ENCODE results near the gene NUBP1.

The NUBP1 gene

GRCh38 chr16:10808850-10809249 lies 65.2 kb downstream of the NUBP1 start:
- no peak overlapping the region for H3K27ac ChIP-seq

GRCh38 chr16:10809706-10810105 lies 66.1 kb downstream of the NUBP1 start:
- TF ChIP-seq, protein P1, sequence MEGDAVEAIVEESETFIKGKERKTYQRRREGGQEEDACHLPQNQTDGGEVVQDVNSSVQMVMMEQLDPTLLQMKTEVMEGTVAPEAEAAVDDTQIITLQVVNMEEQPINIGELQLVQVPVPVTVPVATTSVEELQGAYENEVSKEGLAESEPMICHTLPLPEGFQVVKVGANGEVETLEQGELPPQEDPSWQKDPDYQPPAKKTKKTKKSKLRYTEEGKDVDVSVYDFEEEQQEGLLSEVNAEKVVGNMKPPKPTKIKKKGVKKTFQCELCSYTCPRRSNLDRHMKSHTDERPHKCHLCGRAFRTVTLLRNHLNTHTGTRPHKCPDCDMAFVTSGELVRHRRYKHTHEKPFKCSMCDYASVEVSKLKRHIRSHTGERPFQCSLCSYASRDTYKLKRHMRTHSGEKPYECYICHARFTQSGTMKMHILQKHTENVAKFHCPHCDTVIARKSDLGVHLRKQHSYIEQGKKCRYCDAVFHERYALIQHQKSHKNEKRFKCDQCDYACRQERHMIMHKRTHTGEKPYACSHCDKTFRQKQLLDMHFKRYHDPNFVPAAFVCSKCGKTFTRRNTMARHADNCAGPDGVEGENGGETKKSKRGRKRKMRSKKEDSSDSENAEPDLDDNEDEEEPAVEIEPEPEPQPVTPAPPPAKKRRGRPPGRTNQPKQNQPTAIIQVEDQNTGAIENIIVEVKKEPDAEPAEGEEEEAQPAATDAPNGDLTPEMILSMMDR (conservative IDR thresholded peaks at IDR 0.05) = no peak
- no peak for TF ChIP-seq ZFX (IDR thresholded peaks at IDR 0.05)
- no peak overlapping the region for H3K27ac ChIP-seq

More at GRCh38 chr16:10808850-10809249, 65.2 kb downstream of the NUBP1 start:
- TF ChIP-seq, protein P1 (conservative IDR thresholded peaks at IDR 0.05) = no peak
- TF ChIP-seq ZFX (IDR thresholded peaks at IDR 0.05) = no peak

DNA sequence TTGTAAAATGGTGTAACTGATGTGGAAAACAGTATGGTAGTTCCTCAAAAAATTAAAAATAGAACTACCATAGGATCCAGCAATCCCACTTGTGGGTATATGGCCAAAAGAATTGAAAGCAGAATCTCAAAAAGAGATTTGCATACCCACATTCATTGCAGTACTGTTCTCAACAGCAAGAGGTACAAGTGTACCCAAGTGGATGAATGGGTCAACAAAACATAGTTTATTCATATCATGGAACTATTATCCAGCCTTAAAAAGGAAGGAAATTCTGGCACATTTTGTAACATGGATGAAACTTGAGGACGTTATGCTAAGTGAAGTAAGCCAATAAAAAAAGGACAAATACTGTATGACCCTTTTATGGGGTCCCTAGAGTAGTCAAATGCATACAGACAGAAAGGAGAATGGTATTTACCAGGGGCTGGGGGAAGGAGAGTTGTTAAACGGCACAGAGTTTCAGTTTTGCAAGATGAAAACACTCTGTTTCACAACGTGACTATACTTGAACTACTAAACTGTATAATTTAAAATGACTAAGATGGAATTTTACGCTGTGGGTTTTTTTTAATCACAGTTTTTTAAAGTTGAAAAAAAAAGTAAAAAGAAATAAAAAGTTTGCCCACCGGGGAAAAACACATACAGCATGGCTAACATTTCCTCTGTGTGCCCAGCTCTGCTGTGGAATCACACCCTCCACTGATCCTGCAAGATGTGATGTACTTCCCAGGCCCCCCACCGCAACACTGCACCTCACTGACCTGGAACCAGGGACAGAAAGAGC lies 68.9 kb downstream of the NUBP1 start:
- H3K27ac ChIP-seq = no peak overlapping the region
- TF ChIP-seq ZFX (IDR thresholded peaks at IDR 0.05) = no peak
- TF ChIP-seq, protein P1 (conservative IDR thresholded peaks at IDR 0.05) = no peak

DNA sequence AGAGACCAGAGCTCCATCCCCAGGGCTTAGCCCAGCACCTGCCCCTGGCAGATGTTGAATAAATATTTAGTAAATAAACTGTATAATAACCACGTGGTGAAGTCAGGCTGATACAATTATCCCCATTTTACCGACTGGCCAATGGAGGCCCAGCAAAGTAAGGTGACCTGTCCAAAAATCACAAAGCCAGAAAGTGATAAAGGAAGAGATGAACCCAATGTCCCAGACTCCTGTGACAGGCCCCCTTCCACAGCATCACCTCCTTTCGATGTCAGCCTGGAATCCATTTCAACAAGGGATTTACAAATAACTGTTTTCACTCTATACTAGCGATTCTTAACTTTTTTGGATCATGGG lies 69.4 kb downstream of the NUBP1 start:
- H3K27ac ChIP-seq = no peak overlapping the region
- no peak for TF ChIP-seq ZFX (IDR thresholded peaks at IDR 0.05)
- TF ChIP-seq, protein P1 (conservative IDR thresholded peaks at IDR 0.05) = no peak

GRCh38 chr16:10817514-10817913 lies 73.9 kb downstream of the NUBP1 start:
- no peak overlapping the region for H3K27ac ChIP-seq
- TF ChIP-seq, protein P1 (conservative IDR thresholded peaks at IDR 0.05) = no peak
- no peak for TF ChIP-seq ZFX (IDR thresholded peaks at IDR 0.05)

DNA sequence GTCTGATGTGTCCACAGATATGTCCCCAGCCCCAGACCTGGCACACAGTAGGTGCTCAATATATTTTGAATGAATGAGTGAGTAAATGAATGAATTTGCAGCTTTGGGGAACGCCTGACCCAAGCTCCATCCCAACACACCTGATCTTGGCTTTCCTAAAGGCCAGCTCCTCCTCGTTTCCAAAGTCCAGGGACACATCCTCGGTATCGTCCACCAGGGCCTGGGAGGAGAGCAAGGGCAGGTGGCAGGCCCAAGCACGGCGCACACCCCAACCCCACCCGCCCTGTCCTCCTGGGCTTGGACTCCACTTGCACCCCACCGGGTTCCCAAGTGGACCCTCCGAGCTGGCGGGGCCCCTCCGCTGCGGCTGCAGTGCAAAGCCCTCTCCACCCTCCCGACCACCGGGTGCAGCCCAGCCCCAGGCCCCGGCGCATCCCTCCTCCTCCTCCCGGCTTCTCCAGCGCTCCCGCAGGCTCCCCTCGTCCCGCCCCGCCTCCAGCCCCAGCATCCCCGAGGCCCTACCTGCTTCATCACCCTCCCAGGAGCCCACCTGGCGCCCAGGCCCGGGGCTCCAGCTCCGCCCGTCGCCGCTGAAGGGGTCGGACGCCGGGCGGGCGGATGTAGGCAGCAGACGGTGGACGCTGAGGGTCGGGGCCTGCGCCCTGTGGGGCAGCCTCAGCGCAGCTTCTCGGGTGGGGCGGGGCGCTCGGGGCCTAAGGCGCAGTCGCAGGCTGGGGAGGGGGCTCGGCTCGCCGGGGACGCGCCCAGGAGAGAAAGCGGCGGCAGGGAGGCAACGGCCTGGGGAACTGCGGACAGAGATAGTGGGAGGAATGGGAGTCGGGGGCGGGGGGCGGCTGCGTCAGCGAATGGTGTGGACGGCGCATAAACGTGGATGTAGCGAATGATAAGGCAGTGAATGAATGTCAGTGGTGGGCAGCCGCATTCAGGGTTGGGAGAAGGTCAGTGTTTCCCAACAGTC lies 74.6 kb downstream of the NUBP1 start, which contains the start of gene TVP23A:
Gene TVP23A, minus strand, starts transcription at position 832 of the 979 bp plus-strand sequence. Its CDS starts 301 bp downstream, at position 531.
- TF ChIP-seq ZFX (IDR thresholded peaks at IDR 0.05) = no peak
- TF ChIP-seq, protein P1 (conservative IDR thresholded peaks at IDR 0.05) = no peak
- H3K27ac ChIP-seq = no peak within 1 kb of the TSS
